Progenitor cell of endocrine pancreas (in vitro differentiated cells): ENCODE data around the gene FBXL5. TPM values are rescaled to one million over a fixed set of nuclear protein-coding genes. Genes with fewer than 3 reads are reported as not detected.

ENCODE experiments used
- DNase-seq: peaks from one replicate; pipeline ENCODE4 v3.0.0; 2021; ENCODE audit warnings: low spot score; ENCODE audit not compliant: unreplicated experiment
- H3K27ac Mint-ChIP-seq: 2 replicates; pipeline ENCODE4 v1.8.0; 2021; ENCODE audit warnings: mild to moderate bottlenecking, moderate library complexity, mixed read lengths
- H3K27me3 Mint-ChIP-seq: 2 replicates; pipeline ENCODE4 v1.8.0; 2021; ENCODE audit warnings: mixed read lengths
- H3K36me3 Mint-ChIP-seq: 2 replicates; pipeline ENCODE4 v1.8.0; 2022; ENCODE audit warnings: mixed read lengths; ENCODE audit not compliant: insufficient read depth
- H3K4me1 Mint-ChIP-seq: 2 replicates; pipeline ENCODE4 v1.8.0; 2021; ENCODE audit warnings: low read depth, mixed read lengths
- H3K4me3 Mint-ChIP-seq: 2 replicates; pipeline ENCODE4 v1.8.0; 2021; ENCODE audit warnings: low read depth, mild to moderate bottlenecking, moderate library complexity, mixed read lengths
- H3K9me3 Mint-ChIP-seq: 2 replicates; pipeline ENCODE4 v1.8.0; 2021; ENCODE audit warnings: low read depth, mixed read lengths
- total RNA-seq: library from RNA; stranded (reverse); gene quantifications from 2 replicates; pipeline ENCODE4 v1.2.1, GENCODE V29; 2021
- TF ChIP-seq, protein P1 (sequence below): fragments of 200-600 bp; sonication (generic); IDR thresholded peaks from one replicate; pipeline ENCODE4 v1.5.0; 2021; ENCODE audit warnings: antibody characterized with exemption, mild to moderate bottlenecking; ENCODE audit not compliant: unreplicated experiment

Gene FBXL5
- total RNA-seq, 1 donor from 2014 or later: 66.9 TPM

DNA sequence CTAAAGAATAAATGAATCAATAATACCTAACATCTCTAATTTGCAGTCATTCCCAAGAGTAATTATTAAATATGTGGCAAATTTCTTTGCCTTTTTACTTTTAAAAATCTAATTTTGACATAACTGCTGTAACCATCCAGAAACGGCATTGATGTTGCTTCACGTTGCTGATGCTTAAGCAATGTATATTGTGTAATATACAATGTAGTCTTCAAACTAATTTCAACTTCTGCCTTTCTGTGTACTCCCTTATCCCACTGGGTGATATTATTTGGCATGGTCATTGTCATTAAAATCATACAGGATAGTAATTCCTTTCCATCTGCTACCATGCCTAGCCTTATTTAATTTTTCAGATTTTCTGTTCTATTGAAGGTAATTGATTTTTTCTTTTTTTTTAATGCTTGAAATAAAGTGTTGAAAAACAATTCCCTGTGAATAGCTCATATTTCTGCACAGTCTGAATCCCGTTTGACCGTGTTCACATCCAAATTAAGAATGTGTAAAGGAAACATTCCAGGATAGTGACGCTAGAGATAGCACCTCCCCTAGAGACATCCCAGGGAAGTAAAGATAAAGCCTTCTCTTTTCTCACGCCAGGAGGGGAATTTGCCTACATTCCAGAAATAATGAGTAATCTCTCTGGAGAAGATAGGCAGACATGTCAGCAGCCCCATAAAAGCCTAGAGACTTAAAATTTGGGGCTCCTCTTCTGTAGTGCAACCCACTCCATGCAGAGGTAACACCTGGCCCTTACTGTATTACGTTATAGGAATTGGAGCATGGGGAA is 35.1 kb upstream of the FBXL5 start:
- Mint-ChIP-seq H3K9me3 (peaks cover 8% of the 10 kb centered on the region), H3K27me3 (no peaks in the 10 kb centered on the region), H3K27ac (peak overlapping the region; percentile 5), H3K36me3 (peaks cover 20% of the 10 kb centered on the region), H3K4me1 (peaks cover 5% of the 10 kb centered on the region), H3K4me3 (no peak overlapping the region)
- no peak for DNase-seq
- TF ChIP-seq, protein P1, sequence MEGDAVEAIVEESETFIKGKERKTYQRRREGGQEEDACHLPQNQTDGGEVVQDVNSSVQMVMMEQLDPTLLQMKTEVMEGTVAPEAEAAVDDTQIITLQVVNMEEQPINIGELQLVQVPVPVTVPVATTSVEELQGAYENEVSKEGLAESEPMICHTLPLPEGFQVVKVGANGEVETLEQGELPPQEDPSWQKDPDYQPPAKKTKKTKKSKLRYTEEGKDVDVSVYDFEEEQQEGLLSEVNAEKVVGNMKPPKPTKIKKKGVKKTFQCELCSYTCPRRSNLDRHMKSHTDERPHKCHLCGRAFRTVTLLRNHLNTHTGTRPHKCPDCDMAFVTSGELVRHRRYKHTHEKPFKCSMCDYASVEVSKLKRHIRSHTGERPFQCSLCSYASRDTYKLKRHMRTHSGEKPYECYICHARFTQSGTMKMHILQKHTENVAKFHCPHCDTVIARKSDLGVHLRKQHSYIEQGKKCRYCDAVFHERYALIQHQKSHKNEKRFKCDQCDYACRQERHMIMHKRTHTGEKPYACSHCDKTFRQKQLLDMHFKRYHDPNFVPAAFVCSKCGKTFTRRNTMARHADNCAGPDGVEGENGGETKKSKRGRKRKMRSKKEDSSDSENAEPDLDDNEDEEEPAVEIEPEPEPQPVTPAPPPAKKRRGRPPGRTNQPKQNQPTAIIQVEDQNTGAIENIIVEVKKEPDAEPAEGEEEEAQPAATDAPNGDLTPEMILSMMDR: no peak

DNA sequence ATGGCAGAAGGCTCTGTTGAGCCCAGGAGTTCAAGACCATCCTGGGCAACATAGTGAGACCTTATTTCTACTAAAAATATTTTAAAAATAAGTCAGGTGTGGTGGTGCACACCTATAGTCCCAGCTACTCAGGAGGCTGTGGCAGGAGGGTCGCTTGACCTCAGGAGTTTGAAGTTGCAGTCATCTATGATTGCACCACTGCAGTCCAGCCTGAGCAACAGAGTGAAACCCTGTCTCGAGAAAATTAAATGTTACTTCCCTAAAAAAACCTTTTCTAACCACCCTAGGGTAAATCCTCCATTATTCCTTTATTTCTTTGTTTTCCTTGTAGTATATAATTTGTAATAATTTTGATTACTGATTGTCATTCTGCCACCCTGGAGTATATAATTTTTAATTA is 34.4 kb upstream of the FBXL5 start:
- no peak overlapping the region for H3K4me3 Mint-ChIP-seq
- TF ChIP-seq, protein P1: no peak
- DNase-seq: no peak
- peaks cover 8% of the 10 kb centered on the region for H3K9me3 Mint-ChIP-seq
- peaks cover 5% of the 10 kb centered on the region for H3K4me1 Mint-ChIP-seq
- no peaks in the 10 kb centered on the region for H3K27me3 Mint-ChIP-seq
- peaks cover 22% of the 10 kb centered on the region for H3K36me3 Mint-ChIP-seq
- H3K27ac Mint-ChIP-seq: no peak overlapping the region

DNA sequence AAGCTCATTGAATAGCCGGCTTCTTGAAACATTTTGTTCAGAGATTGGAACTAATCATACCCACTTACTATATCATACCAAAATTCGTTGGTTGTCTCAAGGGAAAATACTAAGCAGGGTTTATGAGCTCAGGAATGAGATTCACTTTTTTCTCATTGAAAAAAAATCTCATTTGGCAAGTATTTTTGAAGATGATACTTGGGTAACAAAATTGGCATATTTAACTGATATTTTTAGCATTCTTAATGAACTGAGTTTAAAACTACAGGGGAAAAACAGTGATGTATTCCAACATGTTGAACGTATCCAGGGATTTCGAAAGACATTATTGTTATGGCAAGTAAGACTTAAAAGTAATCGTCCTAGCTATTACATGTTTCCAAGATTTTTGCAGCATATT is 32.9 kb upstream of the FBXL5 start:
- no peak for DNase-seq
- H3K9me3 Mint-ChIP-seq: peaks cover 3% of the 10 kb centered on the region
- H3K27ac Mint-ChIP-seq: no peak overlapping the region
- H3K4me1 Mint-ChIP-seq: peaks cover 11% of the 10 kb centered on the region
- H3K36me3 Mint-ChIP-seq: peaks cover 22% of the 10 kb centered on the region
- no peaks in the 10 kb centered on the region for H3K27me3 Mint-ChIP-seq
- H3K4me3 Mint-ChIP-seq: no peak overlapping the region
- TF ChIP-seq, protein P1: no peak

GRCh38 chr4:15684498-15684897 is 29.3 kb upstream of the FBXL5 start:
- Mint-ChIP-seq H3K4me3 (no peak overlapping the region), H3K9me3 (no peaks in the 10 kb centered on the region), H3K36me3 (peaks cover 19% of the 10 kb centered on the region), H3K4me1 (peaks cover 21% of the 10 kb centered on the region), H3K27ac (no peak overlapping the region), H3K27me3 (no peaks in the 10 kb centered on the region)
- DNase-seq: no peak
- TF ChIP-seq, protein P1: no peak

DNA sequence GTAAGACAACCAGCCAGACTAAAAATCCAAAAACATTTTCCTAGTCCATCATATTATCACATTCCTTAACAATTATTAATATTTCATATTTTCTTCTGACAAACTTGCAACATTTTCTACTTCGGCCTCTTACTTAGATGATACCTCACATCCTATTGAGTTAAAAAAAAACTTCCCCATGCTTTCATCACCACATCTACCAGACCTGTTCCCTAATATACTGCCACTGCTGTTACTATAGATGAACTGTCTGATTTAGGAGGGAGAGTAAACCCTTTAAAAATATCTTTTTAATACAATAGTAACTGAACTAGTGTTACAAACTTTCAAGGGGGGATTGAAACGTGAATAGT is 28.0 kb upstream of the FBXL5 start:
- TF ChIP-seq, protein P1: no peak
- DNase-seq: no peak
- Mint-ChIP-seq H3K36me3 (peaks cover 16% of the 10 kb centered on the region), H3K4me1 (peaks cover 21% of the 10 kb centered on the region), H3K4me3 (peak overlapping the region; percentile 94), H3K27ac (peak overlapping the region; percentile 100), H3K27me3 (no peaks in the 10 kb centered on the region), H3K9me3 (no peaks in the 10 kb centered on the region)
